HepG2 (cell line): ENCODE results near the gene JAKMIP2. TPM values are rescaled to one million over a fixed set of nuclear protein-coding genes. Genes with fewer than 3 reads are reported as not detected.

ENCODE experiments used
- ATAC-seq: fragments of 200-7000 bp; cut with Tn5 transposase; 3 replicates; pipeline ENCODE4 v1.9.1; 2020; ENCODE audit warnings: mild to moderate bottlenecking, moderate library complexity
- BruUV-seq: library from RNA; stranded (reverse); fragments of 400-500 nt; replicated peaks from 2 replicates; lab custom pipeline; 2021; lab: Mats Ljungman, UMichigan
- CTCF ChIA-PET: fragments of 300-600 bp; formaldehyde crosslinking; extraction: SDS; loops from one replicate; lab custom pipeline; 2021; ENCODE audit warnings: low total read pairs, inconsistent platforms, low intra/inter-chr PET ratio; lab: Yijun Ruan, JAX
- POLR2A ChIA-PET: fragments of 350-600 bp; sonication (Branson Sonifier 250); formaldehyde crosslinking; loops from one replicate; lab custom pipeline; 2020; ENCODE audit warnings: antibody characterized with exemption, inconsistent platforms; lab: Yijun Ruan, JAX
- DNase-seq: peaks from one replicate; pipeline ENCODE4 v3.0.0-alpha.2; 2015; ENCODE audit warnings: low spot score
- FAIRE-seq: peaks from 3 replicates; lab custom pipeline; 2011; peaks lifted over from hg19 to GRCh38; lab: Jason Lieb, UNC
- H2AFZ ChIP-seq: one replicate; pipeline ENCODE4 v1.6.1; 2011; ENCODE audit warnings: low read length, inconsistent platforms
- H3K27ac ChIP-seq: fragments of 300-600 bp; 3 replicates; pipeline ENCODE4 v1.8.0; 2011; ENCODE audit warnings: mixed run types, mild to moderate bottlenecking, mixed read lengths, low read length, inconsistent platforms; ENCODE audit not compliant: insufficient read depth; ENCODE audit errors: extremely low read length
- H3K27me3 ChIP-seq, 2 experiments: fragments of 200-600 bp in 1 of 2; 2 replicates in 1 of 2; 3 replicates in 1 of 2; pipeline versions ENCODE4 v1.6.0 to v1.8.0; 2011; ENCODE audit warnings: low read length in 2 of 2, mild to moderate bottlenecking in 2 of 2, moderate library complexity in 2 of 2, inconsistent platforms in 1 of 2; ENCODE audit not compliant: insufficient read depth in 2 of 2, control insufficient read depth in 1 of 2
- H3K36me3 ChIP-seq, 2 experiments: fragments of 200-600 bp in 1 of 2; replicated peaks in 1 of 2; 2 replicates in 1 of 2; 3 replicates in 1 of 2; pipeline versions ENCODE4 v1.5.1 to v1.8.0; 2011; ENCODE audit warnings: low read length in 2 of 2, inconsistent platforms in 1 of 2; ENCODE audit not compliant: insufficient read depth in 2 of 2, control insufficient read depth in 1 of 2
- H3K4me1 ChIP-seq: 2 replicates; pipeline ENCODE4 v1.5.1; 2012; ENCODE audit warnings: low read length, inconsistent platforms; ENCODE audit not compliant: insufficient read depth
- H3K4me2 ChIP-seq: 2 replicates; pipeline ENCODE4 v1.6.0; 2011; ENCODE audit warnings: low read depth, low read length, inconsistent platforms
- H3K4me3 ChIP-seq, 3 experiments: fragments of 200-600 bp in 1 of 3; sonication (generic), shearing (Covaris generic) in 1 of 3; replicated peaks in 1 of 3; 2 replicates each; pipeline ENCODE4 v1.5.1; 2011 to 2016; ENCODE audit warnings: low read length in 3 of 3, inconsistent platforms in 2 of 3, low read depth in 2 of 3, mild to moderate bottlenecking in 2 of 3, control low read depth in 1 of 3, mixed read lengths in 1 of 3; ENCODE audit not compliant: insufficient read depth in 1 of 3
- H3K79me2 ChIP-seq: one replicate; pipeline ENCODE4 v1.6.1; 2011; ENCODE audit warnings: low read length, inconsistent platforms; ENCODE audit not compliant: insufficient read depth
- H3K9ac ChIP-seq: 2 replicates; pipeline ENCODE4 v1.6.0; 2011; ENCODE audit warnings: mild to moderate bottlenecking, low read depth, low read length, inconsistent platforms; ENCODE audit not compliant: insufficient read depth
- H3K9me3 ChIP-seq: 2 replicates; pipeline ENCODE4 v1.5.1; 2012; ENCODE audit warnings: mild to moderate bottlenecking, low read length
- H4K20me1 ChIP-seq: 2 replicates; pipeline ENCODE4 v1.6.0; 2011; ENCODE audit warnings: inconsistent platforms, mild to moderate bottlenecking, low read length, moderate library complexity; ENCODE audit not compliant: insufficient read depth
- ARID2 ChIP-seq: sonication (generic); formaldehyde crosslinking; IDR thresholded peaks from 2 replicates; pipeline ENCODE4 v1.8.1; 2022; ENCODE audit warnings: mild to moderate bottlenecking, missing genetic modification reagents, borderline replicate concordance
- FOXK1 ChIP-seq: sonication (generic); formaldehyde crosslinking; IDR thresholded peaks from 2 replicates; pipeline ENCODE4 v1.4.0; 2020; ENCODE audit warnings: low read depth, missing genetic modification reagents, borderline replicate concordance
- IRF1 ChIP-seq: sonication (generic); formaldehyde crosslinking; IDR thresholded peaks from 2 replicates; pipeline ENCODE4 v1.4.0; 2020; ENCODE audit warnings: low read depth, mild to moderate bottlenecking, missing genetic modification reagents
- KAT2B ChIP-seq: fragments of 150-350 bp; IDR thresholded peaks from 2 replicates; pipeline ENCODE4 v1.6.1; 2014; ENCODE audit warnings: low read depth, low read length, borderline replicate concordance
- MTA1 ChIP-seq: sonication (generic); formaldehyde crosslinking; IDR thresholded peaks from 2 replicates; pipeline ENCODE4 v1.4.0; 2020; ENCODE audit warnings: missing genetic modification reagents, mild to moderate bottlenecking, borderline replicate concordance
- PLRG1 ChIP-seq: fragments of 450-650 bp; conservative IDR thresholded peaks from 2 replicates; pipeline ENCODE4 v1.6.1; 2016
- TEF ChIP-seq: sonication (generic); formaldehyde crosslinking; IDR thresholded peaks from 2 replicates; pipeline ENCODE4 v1.5.0; 2020; ENCODE audit warnings: missing genetic modification reagents
- TOE1 ChIP-seq: sonication (generic); formaldehyde crosslinking; IDR thresholded peaks from 2 replicates; pipeline ENCODE4 v1.4.0; 2020; ENCODE audit warnings: mild to moderate bottlenecking, missing genetic modification reagents
- ZFP90 ChIP-seq: sonication (generic); formaldehyde crosslinking; IDR thresholded peaks from 2 replicates; pipeline ENCODE4 v1.8.0; 2022; ENCODE audit warnings: missing genetic modification reagents, mild to moderate bottlenecking, inconsistent platforms, borderline replicate concordance
- ZNF441 ChIP-seq: sonication (generic); formaldehyde crosslinking; IDR thresholded peaks from 2 replicates; pipeline ENCODE4 v1.7.0; 2021; ENCODE audit warnings: missing genetic modification reagents, borderline replicate concordance
- ZNF576 ChIP-seq: sonication (generic); formaldehyde crosslinking; IDR thresholded peaks from 2 replicates; pipeline ENCODE4 v1.4.0; 2020; ENCODE audit warnings: mild to moderate bottlenecking, missing genetic modification reagents
- ZNF629 ChIP-seq: sonication (generic); formaldehyde crosslinking; conservative IDR thresholded peaks from 2 replicates; pipeline ENCODE4 v1.5.0; 2020; ENCODE audit warnings: missing genetic modification reagents
- WGBS: methylation state at CpG from one replicate; pipeline ENCODE4 v1.1.6; 2017; ENCODE audit warnings: low lambda C conversion rate; 5-methylcytosine and 5-hydroxymethylcytosine counted together
- in situ Hi-C: cut with HindIII; loops from 2 replicates; pipeline ENCODE4 v1.10.0; 2017; ENCODE audit warnings: low pct_unique_long_range_greater_than_20kb; ENCODE audit not compliant: extremely low pct_ligation_motif_present
- intact Hi-C: fragments of 100-400 bp; cut with micrococcal nuclease; formaldehyde crosslinking; loops from one replicate; pipeline ENCODE4 v1.10.0; 2022; ENCODE audit not compliant: unreplicated experiment
- polyA plus RNA-seq, 8 experiments: library from polyadenylated mRNA; depleted of rRNA in 3 of 8; stranded (reverse) in 7 of 8; unstranded in 1 of 8; fragments of >200 nt; fragmentation: Illumina TruSeq in 4 of 8; extraction: Trizol in 4 of 8; gene quantifications; 2 replicates each; pipeline versions ENCODE4 v1.2.1 to v1.2.3, GENCODE V29; 2011 to 2016; ENCODE audit warnings: low read depth in 4 of 8, missing spikeins in 1 of 8, mixed read lengths in 1 of 8; ENCODE audit not compliant: insufficient read depth in 1 of 8
- total RNA-seq, 5 experiments: library from RNA; depleted of rRNA; stranded (reverse); fragments of >200 nt; fragmentation: Illumina TruSeq; extraction: Trizol; gene quantifications; 2 replicates each; pipeline ENCODE4 v1.2.3, GENCODE V29; 2016; ENCODE audit warnings: low read depth in 1 of 5

The JAKMIP2 gene
- total and polyA plus RNA-seq, 2 of the 13 experiments (the other 11 are each of a cell fraction or from before 2014, with no cell fraction given) = 0.04 to 2.1 TPM

GRCh38 chr5:147754372-147755122 is 28.0 kb downstream of the JAKMIP2 start:
- no peak overlapping the region for H3K4me3 ChIP-seq
- ChIA-PET POLR2A (no interaction called here), CTCF (no interaction called here)
- no peaks in the 10 kb centered on the region for H3K27me3 ChIP-seq
- H3K79me2 ChIP-seq = no peaks in the 10 kb centered on the region
- no peak overlapping the region for H2AFZ ChIP-seq
- ATAC-seq = no peak
- H3K4me2 ChIP-seq = no peak overlapping the region
- no peaks in the 10 kb centered on the region for H3K9me3 ChIP-seq
- WGBS = 14% methylated on average over 3 of the region's 3 CpGs
- BruUV-seq = no TSS peak
- H3K27ac ChIP-seq = no peak overlapping the region
- DNase-seq = no peak
- no peaks in the 10 kb centered on the region for H3K36me3 ChIP-seq
- H3K4me1 ChIP-seq = no peaks in the 10 kb centered on the region
- FAIRE-seq = no peak
- H4K20me1 ChIP-seq = no peaks in the 10 kb centered on the region
- intact Hi-C loops (no loop called here), in situ Hi-C loops (no loop called here)
- TF ChIP-seq KAT2B (no peak), ZNF576 (CRISPR knock-in tag) (no peak), PLRG1 (no peak), MTA1 (CRISPR knock-in tag) (no peak), ZNF441 (no peak), ZNF629 (CRISPR knock-in tag) (no peak), TOE1 (no peak), TEF (CRISPR knock-in tag) (no peak), FOXK1 (no peak), ARID2 (CRISPR knock-in tag) (no peak), IRF1 (no peak), ZFP90 (no peak)
- H3K9ac ChIP-seq = no peak overlapping the region
